Retina (tissue), 1 donor: ENCODE results near the gene SCFD2.
"Not testable (repeated sequence)": the region's sequence is repeated elsewhere in the genome, so short reads cannot be mapped to it uniquely, and the experiment has no call there.

ENCODE experiments used
- DNase-seq: peaks from one replicate; pipeline ENCODE4 v3.0.0-alpha.2; 2016

Gene SCFD2

GRCh38 chr4:53185869-53186585 is 179.8 kb downstream of the SCFD2 start:
- DNase-seq = no peak

GRCh38 chr4:53183754-53184153 is 182.1 kb downstream of the SCFD2 start:
- no peak for DNase-seq

- not testable (repeated sequence) for DNase-seq
These were observed 188.1 kb downstream of the SCFD2 start for GRCh38 chr4:53177751-53178150.

- DNase-seq = no peak
These were observed 190.2 kb downstream of the SCFD2 start for GRCh38 chr4:53175640-53176039.

GRCh38 chr4:53174823-53175222 is 191.0 kb downstream of the SCFD2 start:
- DNase-seq = no peak

GRCh38 chr4:53173576-53173975 is 192.3 kb downstream of the SCFD2 start:
- no peak for DNase-seq

- DNase-seq = no peak
These were observed 194.1 kb downstream of the SCFD2 start for GRCh38 chr4:53171797-53172196.

GRCh38 chr4:53169695-53170617 is 195.9 kb downstream of the SCFD2 start:
- no peak for DNase-seq

GRCh38 chr4:53168228-53168627 is 197.6 kb downstream of the SCFD2 start:
- DNase-seq = no peak

GRCh38 chr4:53162969-53163368 is 202.9 kb downstream of the SCFD2 start:
- no peak for DNase-seq

GRCh38 chr4:53161787-53162433 is 204.0 kb downstream of the SCFD2 start:
- DNase-seq = no peak

- DNase-seq = no peak
These were observed 204.6 kb downstream of the SCFD2 start for GRCh38 chr4:53161051-53161786.

GRCh38 chr4:53156896-53157295 is 209.0 kb downstream of the SCFD2 start:
- no peak for DNase-seq

- no peak for DNase-seq
These were observed 213.4 kb downstream of the SCFD2 start for GRCh38 chr4:53152467-53152866.

GRCh38 chr4:53151489-53151788 is 214.4 kb downstream of the SCFD2 start:
- DNase-seq = no peak

- DNase-seq = no peak
These were observed 215.0 kb downstream of the SCFD2 start for GRCh38 chr4:53150631-53151488.

- DNase-seq = no peak
These were observed 218.2 kb downstream of the SCFD2 start for GRCh38 chr4:53147711-53148110.

GRCh38 chr4:53147197-53147596 is 218.7 kb downstream of the SCFD2 start:
- no peak for DNase-seq

GRCh38 chr4:53141308-53141707 is 224.6 kb downstream of the SCFD2 start:
- no peak for DNase-seq

- not testable (repeated sequence) for DNase-seq
These were observed 226.6 kb downstream of the SCFD2 start for GRCh38 chr4:53139256-53139655.

- DNase-seq = no peak
These were observed 228.4 kb downstream of the SCFD2 start for GRCh38 chr4:53137468-53137867.

- no peak for DNase-seq
These were observed 228.9 kb downstream of the SCFD2 start for GRCh38 chr4:53136954-53137353.
